ENCODE results near the gene PDE6H.

The PDE6H gene

DNA sequence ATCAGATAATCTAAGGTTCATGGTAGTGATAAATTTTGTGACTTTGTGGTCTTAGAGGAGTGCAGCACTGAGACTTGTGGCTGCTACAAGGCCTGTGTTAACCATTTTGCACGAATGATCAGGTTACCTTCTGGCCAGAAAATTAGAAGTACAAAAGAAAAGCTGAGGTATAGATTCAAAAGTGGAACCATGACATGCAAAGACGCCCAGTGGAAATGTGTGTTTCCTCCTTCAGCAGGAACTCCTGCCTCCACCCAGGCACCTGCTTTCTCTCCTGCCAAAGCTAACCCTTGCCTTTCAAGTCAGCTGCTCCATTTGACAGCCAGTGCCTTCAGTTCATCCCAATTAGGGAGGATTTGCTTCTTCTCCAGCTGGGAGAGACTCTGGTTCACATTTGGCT is 10.1 kb downstream of the PDE6H start:
- no peak overlapping the region for H3K27ac ChIP-seq
- TF ChIP-seq, protein P1, sequence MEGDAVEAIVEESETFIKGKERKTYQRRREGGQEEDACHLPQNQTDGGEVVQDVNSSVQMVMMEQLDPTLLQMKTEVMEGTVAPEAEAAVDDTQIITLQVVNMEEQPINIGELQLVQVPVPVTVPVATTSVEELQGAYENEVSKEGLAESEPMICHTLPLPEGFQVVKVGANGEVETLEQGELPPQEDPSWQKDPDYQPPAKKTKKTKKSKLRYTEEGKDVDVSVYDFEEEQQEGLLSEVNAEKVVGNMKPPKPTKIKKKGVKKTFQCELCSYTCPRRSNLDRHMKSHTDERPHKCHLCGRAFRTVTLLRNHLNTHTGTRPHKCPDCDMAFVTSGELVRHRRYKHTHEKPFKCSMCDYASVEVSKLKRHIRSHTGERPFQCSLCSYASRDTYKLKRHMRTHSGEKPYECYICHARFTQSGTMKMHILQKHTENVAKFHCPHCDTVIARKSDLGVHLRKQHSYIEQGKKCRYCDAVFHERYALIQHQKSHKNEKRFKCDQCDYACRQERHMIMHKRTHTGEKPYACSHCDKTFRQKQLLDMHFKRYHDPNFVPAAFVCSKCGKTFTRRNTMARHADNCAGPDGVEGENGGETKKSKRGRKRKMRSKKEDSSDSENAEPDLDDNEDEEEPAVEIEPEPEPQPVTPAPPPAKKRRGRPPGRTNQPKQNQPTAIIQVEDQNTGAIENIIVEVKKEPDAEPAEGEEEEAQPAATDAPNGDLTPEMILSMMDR (IDR thresholded peaks at IDR 0.05): no peak
- no peak for TF ChIP-seq ZFX (IDR thresholded peaks at IDR 0.05; ENCODE audit: borderline replicate concordance)

DNA sequence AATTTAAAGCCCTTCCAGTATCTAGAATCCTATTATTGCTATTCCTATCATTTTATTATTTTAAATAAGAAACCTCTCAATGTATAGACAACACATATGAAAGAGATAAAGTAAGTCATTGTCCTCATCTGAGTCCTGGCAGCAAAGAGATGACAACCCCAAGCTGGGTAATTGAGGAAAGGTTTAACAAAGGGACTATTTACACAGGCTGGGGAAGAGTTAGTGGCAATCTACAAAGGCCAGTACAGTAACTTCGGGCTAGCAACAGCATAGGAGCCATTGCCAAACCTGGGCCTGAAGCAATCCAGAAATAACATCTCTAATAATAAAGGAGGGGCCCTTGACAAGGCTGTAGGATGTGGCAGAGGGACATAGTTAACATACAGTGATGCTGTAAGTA is 11.2 kb downstream of the PDE6H start:
- no peak for TF ChIP-seq ZFX (IDR thresholded peaks at IDR 0.05; ENCODE audit: borderline replicate concordance)
- TF ChIP-seq, protein P1 (IDR thresholded peaks at IDR 0.05): no peak
- no peak overlapping the region for H3K27ac ChIP-seq

DNA sequence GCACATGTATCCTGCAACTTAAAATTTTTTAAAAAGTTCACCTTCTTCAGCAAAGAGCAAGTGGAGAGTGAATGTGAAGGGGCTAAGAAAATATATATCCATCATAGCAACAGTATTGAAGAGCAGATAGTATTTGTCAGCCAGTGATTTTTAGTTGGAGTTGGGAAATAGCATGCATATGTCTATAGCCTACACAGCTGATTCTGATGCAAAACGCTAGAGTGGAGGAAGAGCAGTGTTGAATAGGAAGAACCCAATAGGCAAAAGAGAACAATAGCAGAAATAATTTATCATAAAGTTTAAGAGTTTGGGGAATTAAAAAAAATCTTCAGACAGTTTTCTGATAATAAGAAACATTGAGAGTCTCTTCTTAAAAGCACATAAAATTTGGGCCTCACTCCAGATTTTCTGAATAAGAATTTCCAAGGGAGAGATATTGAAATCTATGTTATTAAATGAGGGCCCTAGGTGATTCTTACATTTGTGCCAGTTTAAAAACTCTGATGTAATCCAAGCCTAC is 12.0 kb downstream of the PDE6H start:
- TF ChIP-seq, protein P1 (IDR thresholded peaks at IDR 0.05): no peak
- TF ChIP-seq ZFX (IDR thresholded peaks at IDR 0.05; ENCODE audit: borderline replicate concordance): no peak
- H3K27ac ChIP-seq: no peak overlapping the region

DNA sequence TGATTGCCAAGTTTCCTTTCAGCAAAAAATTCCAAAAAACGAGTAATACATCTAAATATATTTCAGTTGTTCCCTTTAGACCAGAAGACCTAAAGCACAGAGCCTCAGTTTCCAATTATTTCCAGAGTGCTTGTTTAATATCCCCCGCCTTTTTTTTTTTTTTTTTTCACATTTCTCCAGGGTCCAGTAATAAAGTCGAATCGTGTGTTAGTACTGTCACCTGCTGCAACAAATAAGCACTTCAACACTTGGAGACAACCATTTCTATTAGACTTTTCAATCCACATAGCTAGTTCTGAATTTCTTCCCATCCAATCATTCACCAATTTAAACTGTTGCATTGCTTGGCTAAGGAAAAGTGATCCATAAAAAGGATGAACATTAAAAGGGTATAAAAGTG is 13.6 kb downstream of the PDE6H start:
- H3K27ac ChIP-seq: no peak overlapping the region
- TF ChIP-seq, protein P1 (IDR thresholded peaks at IDR 0.05): no peak
- no peak for TF ChIP-seq ZFX (IDR thresholded peaks at IDR 0.05; ENCODE audit: borderline replicate concordance)

DNA sequence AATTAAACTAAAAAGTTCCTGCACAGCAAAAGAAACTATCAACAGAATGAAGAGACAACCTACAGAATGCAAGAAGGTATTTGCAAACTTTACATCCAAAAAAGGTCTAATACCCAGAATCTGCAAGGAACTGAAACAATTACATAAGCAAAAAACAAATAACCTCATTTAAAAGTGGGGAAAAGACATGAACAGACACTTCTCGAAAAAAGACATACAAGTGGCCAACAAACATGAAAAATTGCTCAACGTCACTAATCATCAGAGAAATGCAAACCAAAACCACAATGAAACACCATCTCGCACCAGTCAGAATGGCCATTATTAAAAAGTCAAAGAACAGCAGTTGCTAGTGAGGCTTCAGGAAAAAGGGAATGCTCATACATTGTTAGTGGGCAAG is 15.2 kb downstream of the PDE6H start:
- no peak overlapping the region for H3K27ac ChIP-seq
- TF ChIP-seq, protein P1 (IDR thresholded peaks at IDR 0.05): no peak
- no peak for TF ChIP-seq ZFX (IDR thresholded peaks at IDR 0.05; ENCODE audit: borderline replicate concordance)

DNA sequence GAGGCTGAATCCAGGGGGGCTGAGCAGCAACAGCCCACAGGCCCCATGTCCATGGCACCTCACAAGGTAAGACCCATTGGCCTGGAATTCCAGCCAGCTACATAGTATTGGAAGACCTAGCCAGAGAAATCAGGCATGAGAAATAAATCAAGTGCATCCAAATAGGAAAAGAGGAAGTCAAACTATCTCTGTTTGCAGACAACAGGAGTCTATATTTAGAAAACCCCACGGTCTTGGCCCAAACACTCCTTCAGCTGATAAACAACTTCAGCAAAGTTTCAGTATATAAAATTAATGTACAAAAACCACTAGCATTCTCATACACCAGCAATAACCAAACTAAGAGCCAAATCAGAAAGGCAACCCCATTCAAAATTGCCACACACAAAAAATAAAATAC is 16.9 kb downstream of the PDE6H start:
- no peak overlapping the region for H3K27ac ChIP-seq
- TF ChIP-seq, protein P1 (IDR thresholded peaks at IDR 0.05): no peak
- TF ChIP-seq ZFX (IDR thresholded peaks at IDR 0.05; ENCODE audit: borderline replicate concordance): no peak

DNA sequence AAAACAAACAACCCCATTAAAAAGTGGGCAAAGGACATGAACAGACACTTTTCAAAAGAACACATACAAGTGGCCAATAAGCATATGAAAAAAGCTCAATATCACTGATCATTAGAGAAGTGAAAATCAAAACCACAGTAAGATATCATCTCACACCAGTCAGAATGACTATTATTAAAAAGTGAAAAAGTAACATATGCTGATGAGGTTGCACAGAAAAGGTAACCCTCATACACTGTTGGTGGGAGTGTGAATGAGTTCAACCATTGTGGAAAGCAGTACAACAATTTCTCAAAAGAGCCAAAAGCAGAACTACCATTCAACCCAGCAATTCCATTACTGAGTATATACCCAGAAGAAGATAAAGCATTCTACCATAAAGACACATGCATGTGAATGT is 18.2 kb downstream of the PDE6H start:
- TF ChIP-seq, protein P1 (IDR thresholded peaks at IDR 0.05): no peak
- no peak for TF ChIP-seq ZFX (IDR thresholded peaks at IDR 0.05; ENCODE audit: borderline replicate concordance)
- no peak overlapping the region for H3K27ac ChIP-seq

Measured in 22Rv1 (cell line).